Large intestine (tissue), 3 donors: ENCODE results near the gene NEB. TPM values are rescaled to one million over a fixed set of nuclear protein-coding genes. Genes with fewer than 3 reads are reported as not detected.

Experiments
- DNase-seq, 2 donors: peaks; one replicate each; pipeline versions ENCODE4 v3.0.0 to v3.0.0-alpha.2; 2013
- H3K27ac ChIP-seq: one replicate; pipeline ENCODE4 v1.5.1; 2013; ENCODE audit warnings: low read length
- H3K27me3 ChIP-seq: 2 replicates; pipeline ENCODE4 v1.6.1; 2013; ENCODE audit warnings: low read length; ENCODE audit not compliant: control insufficient read depth, insufficient read depth
- H3K36me3 ChIP-seq: 2 replicates; pipeline ENCODE4 v1.6.1; 2013; ENCODE audit warnings: low read length; ENCODE audit not compliant: control insufficient read depth, insufficient read depth
- H3K4me1 ChIP-seq: one replicate; pipeline ENCODE4 v1.6.1; 2013; ENCODE audit warnings: low read length; ENCODE audit not compliant: control insufficient read depth, insufficient read depth
- H3K4me3 ChIP-seq: one replicate; pipeline ENCODE4 v1.5.1; 2013; ENCODE audit warnings: low read length
- H3K9me3 ChIP-seq: one replicate; pipeline ENCODE4 v1.6.1; 2013; ENCODE audit warnings: mild to moderate bottlenecking, low read depth, low read length, moderate library complexity; ENCODE audit not compliant: control insufficient read depth
- WGBS: methylation state at CpG from one replicate; pipeline ENCODE4 v1.1.5; 2013; ENCODE audit warnings: low lambda C conversion rate; ENCODE audit not compliant: insufficient coverage; 5-methylcytosine and 5-hydroxymethylcytosine counted together
- polyA plus RNA-seq: library from polyadenylated mRNA; unstranded; fragments of 120-200 nt; gene quantifications from one replicate; pipeline ENCODE4 v1.2.1, GENCODE V29; 2013

Gene NEB
- polyA plus RNA-seq, 1 donor = 18.5 TPM

DNA sequence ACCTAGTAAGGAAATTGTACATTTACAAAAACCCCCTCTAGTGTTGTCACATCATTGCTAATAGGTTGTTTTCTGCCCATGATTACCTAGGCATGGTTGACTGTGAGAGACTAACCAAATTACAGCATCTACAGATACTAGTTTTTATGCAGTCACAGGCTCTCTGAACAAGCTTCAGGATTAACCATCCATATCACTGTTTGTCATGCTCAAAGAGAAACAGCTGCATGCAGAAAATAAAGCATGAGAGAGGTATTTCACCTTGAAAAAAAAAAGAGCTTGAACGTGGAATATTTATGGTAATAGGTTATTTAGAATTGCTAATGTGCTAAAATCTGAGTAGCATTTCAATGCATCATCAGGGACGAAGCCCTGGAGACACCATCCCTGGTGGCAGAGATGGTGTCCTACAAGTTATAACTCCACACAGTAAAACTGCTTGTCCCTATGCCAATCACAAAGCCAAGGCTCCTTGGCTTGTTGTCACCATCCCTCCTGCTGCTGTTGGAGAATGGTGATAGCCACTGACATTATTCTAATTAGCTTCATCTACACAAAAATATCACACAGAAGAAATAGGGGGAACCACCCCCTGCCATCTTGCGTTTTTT lies 5.4 kb downstream of the NEB start:
- no peak overlapping the region for H3K4me3 ChIP-seq
- no peaks in the 10 kb centered on the region for H3K36me3 ChIP-seq
- no peak overlapping the region for H3K27ac ChIP-seq
- H3K4me1 ChIP-seq = no peaks in the 10 kb centered on the region
- 100% methylated on average over 1 of the region's 3 CpGs for WGBS
- DNase-seq = no peak
- H3K9me3 ChIP-seq = no peaks in the 10 kb centered on the region
- no peaks in the 10 kb centered on the region for H3K27me3 ChIP-seq

DNA sequence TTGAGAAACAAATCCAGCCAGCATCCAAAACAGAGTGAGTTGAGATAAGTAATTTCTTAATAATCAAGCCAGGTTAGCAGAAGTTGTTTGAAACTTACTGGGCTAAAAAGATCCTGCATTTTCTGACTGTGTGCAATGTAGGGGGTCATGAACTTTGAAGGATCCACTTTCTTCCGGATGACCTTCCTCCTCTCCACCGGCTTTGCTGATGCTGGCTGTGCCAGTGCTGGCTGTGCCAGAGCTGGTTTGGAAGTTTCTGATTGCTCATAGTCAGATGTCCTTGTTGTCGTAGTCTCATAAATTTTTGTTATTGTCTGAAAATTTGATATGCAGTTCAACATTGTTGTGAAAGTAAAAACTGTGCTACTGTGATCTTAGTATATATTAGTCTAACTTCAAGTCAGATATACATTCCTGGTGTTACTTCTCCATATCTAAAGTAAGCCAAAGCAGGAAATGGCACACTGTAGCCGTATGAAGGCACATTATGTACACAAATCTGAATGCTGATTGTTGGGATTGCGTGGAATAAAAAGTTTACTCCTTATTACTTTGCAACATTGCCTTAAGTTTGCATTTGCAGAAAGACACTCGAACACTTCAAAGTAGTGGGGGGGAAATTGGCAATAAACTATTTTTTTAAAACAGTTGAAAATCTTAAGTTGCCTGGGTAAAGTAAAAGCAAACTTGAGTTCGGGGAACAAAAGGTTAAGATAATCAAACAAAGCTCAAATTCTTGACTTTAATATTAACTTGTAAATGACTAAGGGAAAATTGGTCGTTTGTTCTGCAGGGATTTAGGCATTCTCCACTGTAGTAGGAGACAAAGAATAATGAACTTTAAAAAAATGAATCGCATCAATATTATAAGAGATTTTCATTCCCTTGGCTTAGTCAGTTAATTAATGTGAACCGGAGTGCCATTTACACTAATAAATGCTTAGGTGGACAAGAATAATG lies 6.4 kb downstream of the NEB start:
- DNase-seq = no peak
- H3K4me1 ChIP-seq = no peaks in the 10 kb centered on the region
- no peaks in the 10 kb centered on the region for H3K27me3 ChIP-seq
- 27% methylated on average over 5 of the region's 10 CpGs for WGBS
- no peak overlapping the region for H3K27ac ChIP-seq
- no peaks in the 10 kb centered on the region for H3K36me3 ChIP-seq
- H3K9me3 ChIP-seq = no peaks in the 10 kb centered on the region
- no peak overlapping the region for H3K4me3 ChIP-seq

DNA sequence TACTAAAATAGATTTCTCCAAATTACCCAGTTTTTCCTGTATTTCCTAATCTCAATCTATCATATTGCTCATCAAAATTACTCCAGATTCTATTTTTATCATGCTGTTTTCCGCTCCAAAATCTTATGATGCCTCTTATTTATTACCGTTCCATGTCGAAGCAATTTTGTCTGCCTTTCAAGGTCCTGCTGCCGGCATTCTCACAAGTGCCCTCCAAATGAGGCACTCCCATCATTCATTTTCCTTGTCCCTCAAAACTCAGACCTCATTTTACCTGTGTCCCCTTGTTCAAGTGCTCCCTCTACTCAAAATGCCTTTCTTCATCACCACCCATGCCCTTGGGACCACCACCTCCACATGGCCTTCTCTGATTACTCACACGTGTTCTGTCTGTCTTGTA lies 13.1 kb downstream of the NEB start:
- DNase-seq = no peak
- Histone ChIP-seq H3K9me3 (no peaks in the 10 kb centered on the region), H3K4me1 (no peaks in the 10 kb centered on the region), H3K4me3 (no peak overlapping the region), H3K27ac (no peak overlapping the region), H3K27me3 (no peaks in the 10 kb centered on the region), H3K36me3 (no peaks in the 10 kb centered on the region)
- 98% methylated on average over 4 of the region's 5 CpGs for WGBS

DNA sequence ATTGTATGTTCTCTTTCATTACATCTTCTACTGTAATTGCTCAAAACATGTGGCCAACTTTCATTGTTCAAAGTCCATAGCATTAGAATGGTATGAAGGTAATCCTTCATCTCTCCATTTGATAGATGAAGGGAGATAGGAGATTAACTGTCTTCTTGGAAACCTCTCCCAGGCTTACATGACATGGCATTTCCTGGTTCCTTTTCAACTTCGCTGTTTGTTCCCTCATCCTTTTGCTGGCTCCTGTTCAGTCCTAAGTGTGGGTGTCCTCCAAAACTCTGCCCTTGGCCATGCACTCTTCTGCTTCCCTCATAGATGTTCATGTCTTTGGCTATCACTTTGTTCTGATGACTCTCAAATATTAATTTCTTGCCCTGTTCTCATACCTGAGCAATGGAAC lies 13.8 kb downstream of the NEB start:
- Histone ChIP-seq H3K36me3 (no peaks in the 10 kb centered on the region), H3K9me3 (no peaks in the 10 kb centered on the region), H3K4me3 (no peak overlapping the region), H3K27ac (no peak overlapping the region), H3K27me3 (no peaks in the 10 kb centered on the region), H3K4me1 (no peaks in the 10 kb centered on the region)
- 88% methylated on average over 1 of the region's 1 CpG for WGBS
- no peak for DNase-seq

DNA sequence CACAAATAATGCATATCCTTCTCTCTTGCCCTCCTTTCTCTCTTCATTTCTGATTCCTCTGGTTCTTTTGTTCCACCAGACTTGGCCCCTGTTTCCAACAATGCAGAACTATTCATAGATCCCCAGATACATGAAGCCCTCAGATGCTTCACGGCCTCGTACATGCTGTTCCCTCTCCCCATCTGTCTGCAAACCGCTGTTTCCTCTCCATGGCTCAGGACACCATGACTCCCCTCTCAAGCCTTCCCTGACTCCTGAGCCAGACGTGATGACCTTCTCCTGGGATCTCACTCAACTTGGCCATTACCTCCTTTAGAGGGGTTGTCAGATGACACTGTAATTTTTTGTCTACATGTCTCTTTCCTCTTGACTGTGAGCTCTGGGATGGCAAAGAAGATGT lies 15.5 kb downstream of the NEB start:
- no peak for DNase-seq
- no peak overlapping the region for H3K27ac ChIP-seq
- 100% methylated on average over 2 of the region's 4 CpGs for WGBS

DNA sequence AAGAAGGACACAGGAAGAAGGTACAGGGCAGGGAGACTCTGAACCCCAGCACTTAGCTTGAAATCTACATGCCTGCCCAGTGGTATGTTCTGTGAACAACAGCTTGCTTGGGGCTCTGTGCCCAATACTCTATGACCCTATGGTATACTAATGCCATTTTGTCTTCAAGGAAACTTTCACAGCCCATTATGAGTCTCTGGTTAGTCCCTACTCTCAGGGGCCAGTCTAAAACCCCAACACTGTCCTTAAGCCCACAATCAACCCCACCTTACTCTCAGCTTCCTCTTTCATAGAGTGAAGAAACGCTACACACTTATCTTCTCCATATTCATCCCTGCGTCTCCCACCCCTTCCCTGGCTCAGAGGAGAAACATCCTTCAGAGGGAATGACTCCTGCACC lies 16.0 kb downstream of the NEB start:
- Histone ChIP-seq H3K9me3 (no peaks in the 10 kb centered on the region), H3K36me3 (no peaks in the 10 kb centered on the region), H3K4me1 (no peaks in the 10 kb centered on the region), H3K4me3 (no peak overlapping the region), H3K27me3 (no peaks in the 10 kb centered on the region), H3K27ac (no peak overlapping the region)
- WGBS = 100% methylated on average over 1 of the region's 2 CpGs
- DNase-seq = no peak

More for the DNA sequence above, 15.5 kb downstream of the NEB start:
- no peaks in the 10 kb centered on the region for H3K36me3 ChIP-seq
- H3K4me3 ChIP-seq = no peak overlapping the region
- no peaks in the 10 kb centered on the region for H3K4me1 ChIP-seq
- no peaks in the 10 kb centered on the region for H3K27me3 ChIP-seq
- no peaks in the 10 kb centered on the region for H3K9me3 ChIP-seq

DNA sequence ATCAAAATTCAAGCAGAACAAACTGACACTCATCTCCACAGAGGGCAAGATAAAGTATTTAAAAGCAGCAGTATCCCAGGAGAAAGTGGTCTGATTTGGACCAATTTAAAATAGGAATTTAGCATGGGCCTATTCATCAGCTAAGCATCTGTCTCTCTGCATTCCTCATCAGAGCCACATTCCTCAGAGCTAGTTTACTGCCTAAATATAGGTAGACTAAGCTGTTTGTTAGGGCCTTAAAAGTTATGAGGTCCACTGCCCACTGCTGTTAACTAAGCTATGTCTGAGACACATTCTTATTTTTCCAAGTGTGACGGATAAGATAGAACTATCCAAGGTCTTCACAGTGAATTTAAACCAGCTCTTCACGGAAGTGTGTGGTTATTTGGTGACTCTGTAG lies 17.6 kb downstream of the NEB start:
- Histone ChIP-seq H3K27ac (no peak overlapping the region), H3K4me3 (no peak overlapping the region), H3K36me3 (no peaks in the 10 kb centered on the region), H3K4me1 (no peaks in the 10 kb centered on the region), H3K9me3 (no peaks in the 10 kb centered on the region), H3K27me3 (no peaks in the 10 kb centered on the region)
- WGBS = no CpG with 5 or more reads among the region's 2 CpGs
- DNase-seq = no peak

DNA sequence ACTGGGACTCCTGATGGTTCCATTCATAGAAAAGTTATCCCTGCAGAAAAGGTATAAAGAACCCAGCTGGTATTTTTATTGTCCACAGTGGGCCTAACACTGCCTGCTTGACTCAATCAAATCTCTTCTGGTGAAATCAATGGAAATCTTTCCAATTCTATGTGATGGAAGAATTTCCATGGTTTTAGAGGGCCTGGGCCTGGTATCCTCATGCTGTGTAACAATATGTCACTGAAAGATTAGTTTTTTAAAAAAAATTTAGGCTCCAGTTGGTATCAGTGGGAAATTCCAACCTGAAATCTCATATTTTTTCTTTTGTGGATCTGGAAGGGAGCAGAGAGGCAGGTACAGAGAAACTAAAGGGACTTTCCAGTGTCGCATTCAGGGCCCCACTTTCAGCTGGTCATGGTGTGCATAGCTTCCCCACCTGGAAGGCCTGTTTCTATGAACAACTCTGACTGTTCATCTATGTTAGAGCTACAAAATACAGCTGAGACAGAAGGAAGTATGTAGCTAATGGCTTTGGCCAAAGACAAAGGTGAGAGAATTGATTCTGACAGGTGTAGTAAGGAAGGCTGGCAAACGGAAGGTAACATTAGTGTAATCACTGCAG lies 20.9 kb downstream of the NEB start:
- no CpG with 5 or more reads among the region's 2 CpGs for WGBS
- H3K4me3 ChIP-seq = no peak overlapping the region
- DNase-seq = no peak
- no peak overlapping the region for H3K27ac ChIP-seq
- no peaks in the 10 kb centered on the region for H3K27me3 ChIP-seq
- H3K4me1 ChIP-seq = no peaks in the 10 kb centered on the region
- H3K36me3 ChIP-seq = no peaks in the 10 kb centered on the region
- H3K9me3 ChIP-seq = no peaks in the 10 kb centered on the region

DNA sequence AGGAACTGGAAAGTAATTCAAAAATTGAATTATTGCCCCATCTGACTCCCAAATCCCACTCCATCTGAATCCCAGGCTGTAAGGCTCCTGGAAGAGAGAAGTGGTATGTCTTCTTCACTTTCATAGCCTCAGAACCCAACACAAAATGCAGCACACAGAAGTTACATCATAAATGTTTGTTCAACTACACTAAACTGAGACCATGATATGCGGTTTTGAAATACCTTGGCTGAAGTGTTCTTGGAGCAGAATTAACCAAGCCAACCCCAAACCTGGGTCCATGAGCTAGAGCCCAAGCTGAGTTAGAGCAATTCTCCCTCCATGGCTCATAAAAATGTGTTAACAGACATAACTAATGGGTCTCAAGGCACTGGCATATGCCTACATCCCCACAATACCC lies 23.3 kb downstream of the NEB start:
- Histone ChIP-seq H3K9me3 (no peaks in the 10 kb centered on the region), H3K4me1 (no peaks in the 10 kb centered on the region), H3K36me3 (no peaks in the 10 kb centered on the region), H3K4me3 (no peak overlapping the region), H3K27ac (no peak overlapping the region), H3K27me3 (no peaks in the 10 kb centered on the region)
- no peak for DNase-seq
- WGBS = no CpG with 5 or more reads among the region's 1 CpG

DNA sequence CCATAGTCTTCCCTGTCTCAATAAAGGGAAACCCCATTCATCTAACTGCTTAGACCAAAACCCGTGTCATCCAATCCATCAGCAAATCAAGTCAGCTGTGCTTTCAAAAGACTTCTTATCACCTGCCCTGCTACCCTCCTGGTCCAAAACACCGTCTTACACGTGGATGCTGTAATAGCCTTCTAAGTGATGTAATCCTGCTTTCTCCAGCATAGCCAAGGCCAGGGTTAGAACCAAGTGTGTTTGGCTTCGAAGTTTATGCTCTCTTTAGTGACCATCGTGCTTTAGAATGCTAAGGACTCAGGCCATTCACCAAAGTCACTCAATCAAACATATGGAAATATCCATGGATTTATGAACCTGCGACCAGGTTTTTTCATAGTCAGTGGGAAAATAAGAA lies 25.5 kb downstream of the NEB start:
- no peaks in the 10 kb centered on the region for H3K36me3 ChIP-seq
- H3K4me3 ChIP-seq = no peak overlapping the region
- no peaks in the 10 kb centered on the region for H3K9me3 ChIP-seq
- no peak overlapping the region for H3K27ac ChIP-seq
- no peak for DNase-seq
- no peaks in the 10 kb centered on the region for H3K27me3 ChIP-seq
- H3K4me1 ChIP-seq = no peaks in the 10 kb centered on the region
- no CpG with 5 or more reads among the region's 6 CpGs for WGBS
